Kidney (tissue), 14 donors: Measurements from ENCODE around the gene ARID5B. TPM values are rescaled to one million over a fixed set of nuclear protein-coding genes. Genes with fewer than 3 reads are reported as not detected.
A peak's percentile ranks its signal among the peaks of the same experiment; 100 is the strongest.

Experiments used
- DNase-seq, 5 donors: peaks; one replicate each; pipeline ENCODE4 v3.0.0-alpha.2; 2013 to 2020
- FAIRE-seq: peaks from 2 replicates; lab custom pipeline; 2012; peaks lifted over from hg19 to GRCh38; lab: Jason Lieb, UNC
- H3K27ac ChIP-seq, 2 donors: one replicate each; pipeline ENCODE4 v1.7.0; 2013; ENCODE audit warnings: low read depth in 2 of 2, low read length in 2 of 2, inconsistent platforms in 1 of 2
- H3K27me3 ChIP-seq: one replicate; pipeline ENCODE4 v1.7.1; 2013; ENCODE audit warnings: low read length, inconsistent platforms; ENCODE audit not compliant: control insufficient read depth, insufficient read depth
- H3K36me3 ChIP-seq, 3 donors: one replicate each; pipeline versions ENCODE4 v1.7.0 to v1.7.1; 2013; ENCODE audit warnings: low read length in 3 of 3, control low read depth in 1 of 3, inconsistent platforms in 1 of 3; ENCODE audit not compliant: insufficient read depth in 3 of 3, control insufficient read depth in 2 of 3
- H3K4me1 ChIP-seq, 3 donors: one replicate each; pipeline versions ENCODE4 v1.7.0 to v1.7.1; 2013; ENCODE audit warnings: low read length in 3 of 3, inconsistent platforms in 1 of 3, low read depth in 1 of 3; ENCODE audit not compliant: control insufficient read depth in 2 of 3, insufficient read depth in 2 of 3
- H3K4me3 ChIP-seq, 3 donors: one replicate each; pipeline versions ENCODE4 v1.7.0 to v1.8.1; 2013; ENCODE audit warnings: low read length in 3 of 3, control low read depth in 1 of 3, inconsistent platforms in 1 of 3
- H3K9ac ChIP-seq, 3 donors: one replicate each; pipeline versions ENCODE4 v1.7.0 to v1.7.1; 2013; ENCODE audit warnings: low read length in 3 of 3, control low read depth in 1 of 3, inconsistent platforms in 1 of 3
- H3K9me3 ChIP-seq, 3 donors: one replicate each; pipeline versions ENCODE4 v1.7.0 to v1.7.1; 2013; ENCODE audit warnings: low read length in 3 of 3, control low read depth in 1 of 3, inconsistent platforms in 1 of 3; ENCODE audit not compliant: control insufficient read depth in 2 of 3, insufficient read depth in 1 of 3
- CTCF ChIP-seq: IDR thresholded peaks from 3 replicates; pipeline ENCODE4 v1.5.1; 2012; ENCODE audit warnings: mild to moderate bottlenecking, moderate library complexity, borderline replicate concordance; ENCODE audit not compliant: insufficient read depth; ENCODE audit errors: extremely low read depth
- intact Hi-C: fragments of 100-400 bp; cut with DNase I; formaldehyde crosslinking; loops from one replicate; pipeline ENCODE4 v1.11.1; 2022
- polyA plus RNA-seq: library from polyadenylated mRNA; stranded (reverse); fragments of 350-450 nt; fragmentation: Illumina TruSeq; extraction: RNeasy Lipid Tissue Mini Kit (QIAGEN cat#74804); gene quantifications from one replicate; pipeline ENCODE4 v1.2.3, GENCODE V29; 2014; ENCODE audit warnings: low read depth, low replicate concordance; ENCODE audit not compliant: insufficient read depth
- total RNA-seq: library from RNA; stranded (reverse); fragmentation: NEBNext Ultra II Directional; extraction: Animal tissue kit (Norgen Biotek cat#: 25700); gene quantifications from one replicate; pipeline ENCODE4 v1.2.1, GENCODE V29; 2021
- donor health status: control.
- donor health status: control.
- donor health status: control.
- donor health status: control.
- donor health status: control.
- donor health status: DM: yes; HTN: yes; CAD: no.
- donor health status: Normal renal cell carcinoma (clear cell type).

ARID5B gene
- total and polyA plus RNA-seq, 2 donors from 2014 or later: 8.6 to 77.9 TPM

GRCh38 chr10:62037166-62037831 is 135.8 kb downstream of the ARID5B start:
- DNase-seq (peak in 3 of 5 donors; percentile 47 to 73 (median 66)), FAIRE-seq (no peak)
- H3K9ac ChIP-seq: no peak overlapping the region
- H3K27ac ChIP-seq: peak overlapping the region in 1 of 2 donors; percentile 54
- H3K9me3 ChIP-seq: no peaks in the 10 kb centered on the region
- no peaks in the 10 kb centered on the region for H3K36me3 ChIP-seq
- H3K4me3 ChIP-seq: no peak overlapping the region
- intact Hi-C loops: loop anchor here (10.0 kb wide), 1 partner anchor 188 kb away; no protein-coding TSS in a partner anchor
- H3K27me3 ChIP-seq: no peaks in the 10 kb centered on the region
- no peak for TF ChIP-seq CTCF
- peaks cover 12 to 36% (median 22%) of the 10 kb centered on the region in 3 donors for H3K4me1 ChIP-seq

DNA sequence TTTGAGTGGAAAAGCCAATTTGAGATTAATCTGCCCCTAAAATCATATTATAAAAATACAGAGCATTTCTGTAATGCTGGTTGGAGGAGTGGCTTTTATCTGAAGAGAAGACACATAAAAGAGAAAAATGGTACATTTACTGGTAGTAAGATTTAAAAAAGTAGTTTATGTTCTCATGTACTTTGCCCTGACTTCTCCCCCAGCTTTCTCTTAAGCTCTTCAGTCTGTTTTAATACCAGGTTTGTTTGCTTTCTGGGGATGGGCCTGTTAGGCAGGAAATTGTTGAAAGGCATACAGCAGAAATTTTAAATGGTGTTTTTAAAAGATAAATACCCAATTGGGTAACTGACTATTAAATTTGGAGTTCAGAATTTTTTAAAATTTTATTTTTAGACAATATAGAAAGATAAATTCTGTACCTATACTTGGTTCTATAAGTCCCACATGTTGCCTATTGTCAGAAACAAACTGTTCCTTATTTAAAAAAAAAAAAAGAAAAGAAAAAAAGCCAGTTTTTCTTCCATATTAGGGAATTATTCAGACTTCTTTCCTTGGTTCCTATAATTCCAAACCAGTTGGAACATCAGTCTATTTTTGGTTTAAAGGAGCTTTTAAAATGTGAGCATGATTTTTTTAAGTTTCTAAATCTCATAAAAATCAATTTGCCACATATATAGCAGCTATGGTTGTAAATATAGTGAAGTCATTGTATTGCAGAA is 136.6 kb downstream of the ARID5B start:
- Histone ChIP-seq H3K9ac (no peak overlapping the region), H3K4me3 (peak overlapping the region in 1 of 3 donors; percentile 35), H3K27me3 (no peaks in the 10 kb centered on the region), H3K36me3 (no peaks in the 10 kb centered on the region), H3K27ac (peak overlapping the region; percentile 18 to 65), H3K4me1 (peaks cover 12 to 39% (median 23%) of the 10 kb centered on the region in 3 donors), H3K9me3 (no peaks in the 10 kb centered on the region)
- FAIRE-seq (no peak), DNase-seq (no peak)
- intact Hi-C loops: loop anchor here (10.0 kb wide), 1 partner anchor 187 kb away; no protein-coding TSS in a partner anchor
- no peak for TF ChIP-seq CTCF

DNA sequence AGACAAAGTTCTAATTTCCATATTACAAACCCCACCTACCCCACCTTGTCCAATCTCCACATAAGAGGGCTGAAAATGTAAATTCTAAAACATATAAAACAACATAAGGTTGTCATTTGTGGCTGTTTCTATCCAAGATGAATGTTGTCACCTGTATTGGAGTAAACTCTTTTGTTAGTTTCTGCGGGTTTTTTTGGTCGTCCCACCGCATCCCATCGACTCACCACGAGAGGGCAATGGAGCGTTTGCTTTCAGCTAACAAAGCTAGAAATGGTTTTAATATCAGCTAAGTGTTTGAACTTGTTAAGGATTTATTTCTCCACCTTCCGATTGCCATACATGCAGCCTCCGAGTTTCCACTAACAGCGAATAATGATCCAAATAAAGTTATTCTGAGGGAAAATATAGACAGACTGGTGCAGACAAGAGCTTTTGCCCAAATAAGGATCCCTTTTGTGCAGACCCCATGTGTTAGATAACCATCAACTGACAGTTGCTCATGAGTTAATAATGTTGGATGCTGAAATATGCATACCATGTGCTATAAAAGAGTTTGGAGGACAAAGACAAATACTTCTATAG is 137.2 kb downstream of the ARID5B start:
- peak; percentile 86 for TF ChIP-seq CTCF
- Histone ChIP-seq H3K4me1 (peaks cover 12 to 46% (median 24%) of the 10 kb centered on the region in 3 donors), H3K27ac (peak overlapping the region; percentile 10 to 65), H3K27me3 (no peaks in the 10 kb centered on the region), H3K36me3 (no peaks in the 10 kb centered on the region), H3K9me3 (no peaks in the 10 kb centered on the region), H3K9ac (no peak overlapping the region), H3K4me3 (peak overlapping the region in 2 of 3 donors; percentile 1 to 35)
- intact Hi-C loops: loop anchor here (10.0 kb wide), 1 partner anchor 186 kb away; no protein-coding TSS in a partner anchor
- DNase-seq (peak; percentile 70 to 89 (median 80)), FAIRE-seq (peak; percentile 70)
